HAP-1 (cell line): Measurements from ENCODE around the gene MAPKAPK2.

ENCODE experiments used
- DNase-seq, 2 experiments: peaks; one replicate each; pipeline ENCODE4 v3.0.0-alpha.2; 2016 to 2020; ENCODE audit warnings: low spot score in 2 of 2
- H3K27me3 ChIP-seq: fragments of 250-450 bp; sonication (Bioruptor Pico); 2 replicates; pipeline ENCODE4 v1.5.1; 2020; ENCODE audit warnings: low read depth, mild to moderate bottlenecking, moderate library complexity
- H3K36me3 ChIP-seq: fragments of 250-450 bp; sonication (Bioruptor Pico); replicated peaks from 2 replicates; pipeline ENCODE4 v1.5.1; 2020; ENCODE audit warnings: mild to moderate bottlenecking
- H3K4me1 ChIP-seq: fragments of 250-450 bp; sonication (Bioruptor Pico); 2 replicates; pipeline ENCODE4 v1.5.1; 2020; ENCODE audit warnings: mild to moderate bottlenecking
- H3K4me3 ChIP-seq: fragments of 250-450 bp; sonication (Bioruptor Pico); 2 replicates; pipeline ENCODE4 v1.5.1; 2020; ENCODE audit warnings: mild to moderate bottlenecking, moderate library complexity
- H3K9me3 ChIP-seq: fragments of 250-450 bp; sonication (Bioruptor Pico); 2 replicates; pipeline ENCODE4 v1.5.1; 2020; ENCODE audit warnings: mild to moderate bottlenecking, moderate library complexity
- in situ Hi-C: fragments of 300-500 bp; cut with MboI; formaldehyde crosslinking; loops from 3 replicates; pipeline ENCODE4 v1.14.3; 2020; ENCODE audit warnings: low sequenced_read_pairs, inconsistent platforms, mixed read lengths

The MAPKAPK2 gene

GRCh38 chr1:206694171-206695124 lies 9.7 kb downstream of the MAPKAPK2 start:
- DNase-seq = no peak
- no peak overlapping the region for H3K4me3 ChIP-seq
- H3K4me1 ChIP-seq = no peaks in the 10 kb centered on the region
- no peaks in the 10 kb centered on the region for H3K36me3 ChIP-seq
- H3K9me3 ChIP-seq = no peaks in the 10 kb centered on the region
- in situ Hi-C loops = no loop called here
- no peaks in the 10 kb centered on the region for H3K27me3 ChIP-seq

DNA sequence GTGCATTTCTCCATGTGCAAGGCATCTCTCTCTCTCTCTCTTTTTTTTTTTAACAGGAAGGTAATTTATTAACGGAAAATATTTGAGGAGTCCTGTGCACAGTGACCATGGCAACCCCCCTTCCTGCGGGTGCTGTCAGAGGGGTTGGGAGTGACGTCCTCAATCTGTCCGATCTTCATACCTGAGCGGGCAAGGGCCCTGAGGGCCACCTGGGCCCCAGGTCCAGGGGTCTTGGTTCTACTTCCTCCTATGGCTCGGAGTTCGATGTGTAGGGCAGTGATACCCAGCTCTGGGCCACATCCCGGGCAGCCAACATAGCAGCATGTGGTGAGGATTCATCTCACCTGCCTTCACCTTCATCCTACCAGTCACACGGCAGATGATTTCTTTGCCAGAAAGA lies 11.0 kb downstream of the MAPKAPK2 start:
- DNase-seq = no peak
- no peaks in the 10 kb centered on the region for H3K36me3 ChIP-seq
- in situ Hi-C loops = no loop called here
- no peaks in the 10 kb centered on the region for H3K4me1 ChIP-seq
- H3K4me3 ChIP-seq = no peak overlapping the region
- no peaks in the 10 kb centered on the region for H3K9me3 ChIP-seq
- H3K27me3 ChIP-seq = no peaks in the 10 kb centered on the region

- no peak overlapping the region for H3K4me3 ChIP-seq
- H3K36me3 ChIP-seq = no peaks in the 10 kb centered on the region
- no peaks in the 10 kb centered on the region for H3K4me1 ChIP-seq
- DNase-seq = no peak
- H3K27me3 ChIP-seq = no peaks in the 10 kb centered on the region
- in situ Hi-C loops = no loop called here
- H3K9me3 ChIP-seq = no peaks in the 10 kb centered on the region
Measured at GRCh38 chr1:206696812-206697585, 12.3 kb downstream of the MAPKAPK2 start.

DNA sequence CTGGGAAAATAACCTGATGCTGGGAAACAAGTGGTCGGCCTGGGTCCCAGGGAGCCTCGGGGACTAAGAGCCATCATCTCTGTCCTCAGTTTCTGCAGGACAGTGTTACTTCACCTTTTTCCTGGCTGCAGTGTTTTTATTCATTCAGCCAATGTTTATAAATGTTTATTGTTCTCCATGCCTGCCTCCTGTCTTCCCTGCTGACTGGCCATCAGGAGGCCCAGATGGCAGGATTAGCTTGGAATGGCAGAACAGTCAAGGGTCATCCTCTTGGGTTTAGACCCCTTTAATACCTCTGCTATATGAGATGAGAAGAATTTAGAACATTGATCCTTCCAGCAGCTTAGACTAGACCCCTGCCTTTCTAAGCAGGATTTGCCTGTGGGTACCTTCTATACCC lies 13.3 kb downstream of the MAPKAPK2 start:
- no peaks in the 10 kb centered on the region for H3K4me1 ChIP-seq
- no peaks in the 10 kb centered on the region for H3K36me3 ChIP-seq
- in situ Hi-C loops = no loop called here
- no peaks in the 10 kb centered on the region for H3K9me3 ChIP-seq
- DNase-seq = no peak
- no peak overlapping the region for H3K4me3 ChIP-seq
- no peaks in the 10 kb centered on the region for H3K27me3 ChIP-seq

- H3K4me1 ChIP-seq = no peaks in the 10 kb centered on the region
Measured at GRCh38 chr1:206699000-206699586, 14.4 kb downstream of the MAPKAPK2 start.

GRCh38 chr1:206699626-206700025 lies 14.9 kb downstream of the MAPKAPK2 start:
- Histone ChIP-seq H3K4me3 (no peak overlapping the region), H3K36me3 (no peaks in the 10 kb centered on the region), H3K4me1 (no peaks in the 10 kb centered on the region), H3K9me3 (no peaks in the 10 kb centered on the region), H3K27me3 (no peaks in the 10 kb centered on the region)
- in situ Hi-C loops = no loop called here
- DNase-seq = no peak

More at GRCh38 chr1:206699000-206699586, 14.4 kb downstream of the MAPKAPK2 start:
- Histone ChIP-seq H3K4me3 (no peak overlapping the region), H3K27me3 (no peaks in the 10 kb centered on the region), H3K9me3 (no peaks in the 10 kb centered on the region), H3K36me3 (no peaks in the 10 kb centered on the region)
- DNase-seq = no peak
- in situ Hi-C loops = no loop called here

DNA sequence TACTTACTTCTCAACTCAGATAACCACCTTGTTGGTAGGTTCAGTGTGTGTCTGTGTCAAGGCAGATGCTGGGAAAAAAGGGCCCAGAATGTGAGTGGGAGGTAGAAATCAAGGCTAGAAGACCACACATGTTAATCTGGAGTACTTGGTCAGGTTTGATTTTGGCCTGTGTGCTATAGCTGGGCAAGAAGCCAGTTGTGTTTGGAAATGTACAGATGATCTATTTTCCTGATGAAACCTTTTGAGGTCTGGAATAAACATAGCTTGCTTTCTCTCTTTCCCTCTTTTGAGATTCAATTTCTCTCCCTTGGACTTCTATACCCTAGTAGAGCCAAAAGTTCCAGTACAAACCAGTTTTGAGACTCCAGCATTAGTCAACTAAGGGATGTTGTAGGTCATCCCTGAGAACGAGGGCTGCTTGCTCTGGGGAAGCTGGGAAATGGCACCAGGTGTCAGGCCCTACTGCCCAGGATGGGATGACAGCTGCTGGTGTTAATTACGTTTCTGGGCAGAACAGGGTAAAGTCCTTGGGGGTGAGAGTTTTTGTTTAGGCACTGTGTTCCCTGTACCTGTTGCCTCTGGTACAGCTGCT lies 15.8 kb downstream of the MAPKAPK2 start:
- no peaks in the 10 kb centered on the region for H3K36me3 ChIP-seq
- no peaks in the 10 kb centered on the region for H3K27me3 ChIP-seq
- H3K9me3 ChIP-seq = no peaks in the 10 kb centered on the region
- H3K4me3 ChIP-seq = no peak overlapping the region
- H3K4me1 ChIP-seq = peaks cover 8% of the 10 kb centered on the region; the same call in 1 of the 2 replicates
- in situ Hi-C loops = no loop called here
- no peak for DNase-seq

DNA sequence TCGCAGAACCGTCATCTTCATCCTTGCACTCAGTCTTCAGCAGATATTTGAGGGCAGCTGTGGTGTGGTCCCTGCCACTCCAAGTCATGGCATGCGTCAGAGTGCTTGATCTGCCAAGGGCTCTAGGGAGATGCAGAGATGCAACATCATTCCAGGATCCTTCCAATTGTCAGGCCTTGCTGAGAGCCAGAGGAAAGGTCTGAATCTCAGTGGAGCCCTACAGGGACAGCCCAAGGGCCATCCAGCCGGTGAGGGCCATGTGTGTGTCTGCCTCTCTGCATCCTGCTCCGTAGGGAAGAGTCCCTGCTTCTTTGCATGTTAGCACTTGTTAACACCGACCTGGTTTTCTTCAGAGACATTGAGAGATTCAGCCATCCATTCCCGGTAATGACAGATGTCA lies 17.6 kb downstream of the MAPKAPK2 start:
- H3K36me3 ChIP-seq = no peaks in the 10 kb centered on the region
- no peaks in the 10 kb centered on the region for H3K27me3 ChIP-seq
- H3K4me3 ChIP-seq = no peak overlapping the region
- peaks cover 9% of the 10 kb centered on the region; the same call in 1 of the 2 replicates for H3K4me1 ChIP-seq
- in situ Hi-C loops = no loop called here
- no peaks in the 10 kb centered on the region for H3K9me3 ChIP-seq
- DNase-seq = no peak

DNA sequence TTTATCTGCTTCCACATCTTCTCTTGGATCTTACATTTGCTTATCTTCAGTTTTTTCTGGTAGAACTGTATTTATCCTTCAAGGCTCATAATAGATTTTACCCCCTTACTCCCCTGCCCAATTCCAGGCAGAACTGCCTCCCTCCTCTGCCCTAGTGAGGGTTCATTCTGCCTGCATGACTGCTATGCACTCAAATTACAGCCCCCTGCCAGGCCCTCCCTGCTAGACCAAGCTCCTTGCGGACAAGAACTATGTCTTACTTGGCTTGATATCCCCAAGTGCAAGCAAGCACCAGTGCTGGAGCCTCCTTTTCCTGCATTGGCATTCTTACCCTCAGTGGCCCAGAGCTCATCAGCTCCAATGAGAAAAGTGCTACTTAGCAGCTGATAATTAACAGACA lies 18.1 kb downstream of the MAPKAPK2 start:
- Histone ChIP-seq H3K36me3 (no peaks in the 10 kb centered on the region), H3K27me3 (no peaks in the 10 kb centered on the region), H3K9me3 (no peaks in the 10 kb centered on the region), H3K4me3 (no peak overlapping the region), H3K4me1 (peaks cover 9% of the 10 kb centered on the region; the same call in 1 of the 2 replicates)
- DNase-seq = no peak
- in situ Hi-C loops = no loop called here

GRCh38 chr1:206703661-206704060 lies 19.0 kb downstream of the MAPKAPK2 start:
- H3K4me1 ChIP-seq = peaks cover 9% of the 10 kb centered on the region; the same call in 1 of the 2 replicates
- H3K9me3 ChIP-seq = no peaks in the 10 kb centered on the region
- in situ Hi-C loops = no loop called here

DNA sequence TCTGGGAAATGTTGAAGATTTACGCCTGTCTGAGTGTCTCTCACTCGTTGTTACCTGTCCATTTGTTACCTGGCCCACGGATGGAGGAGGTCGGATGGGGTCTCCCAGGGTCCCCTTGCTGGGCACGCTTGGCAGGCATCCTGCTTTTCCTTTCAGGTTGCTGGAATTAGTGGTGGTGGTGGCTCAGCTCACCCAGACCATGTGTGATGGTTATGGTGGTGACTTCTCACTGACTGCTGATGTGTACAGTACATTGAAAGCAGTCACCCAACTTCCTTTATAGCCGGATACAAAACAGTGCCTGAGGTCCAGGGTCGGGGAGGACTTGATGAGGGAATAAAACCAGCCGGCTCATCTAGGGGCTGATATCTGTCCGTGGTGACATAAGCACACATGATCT lies 19.5 kb downstream of the MAPKAPK2 start:
- in situ Hi-C loops = no loop called here
- no peaks in the 10 kb centered on the region for H3K36me3 ChIP-seq
- H3K4me1 ChIP-seq = peaks cover 9% of the 10 kb centered on the region; the same call in 1 of the 2 replicates
- H3K4me3 ChIP-seq = no peak overlapping the region
- no peak for DNase-seq
- no peaks in the 10 kb centered on the region for H3K9me3 ChIP-seq
- no peaks in the 10 kb centered on the region for H3K27me3 ChIP-seq

More at GRCh38 chr1:206703661-206704060, 19.0 kb downstream of the MAPKAPK2 start:
- no peaks in the 10 kb centered on the region for H3K36me3 ChIP-seq
- no peak for DNase-seq
- no peak overlapping the region for H3K4me3 ChIP-seq
- H3K27me3 ChIP-seq = no peaks in the 10 kb centered on the region

- in situ Hi-C loops = no loop called here
- no peaks in the 10 kb centered on the region for H3K9me3 ChIP-seq
- peak; percentile 5 to 63 for DNase-seq
- no peaks in the 10 kb centered on the region for H3K36me3 ChIP-seq
- no peaks in the 10 kb centered on the region for H3K27me3 ChIP-seq
- H3K4me1 ChIP-seq = peaks cover 9% of the 10 kb centered on the region; the same call in 1 of the 2 replicates
- no peak overlapping the region for H3K4me3 ChIP-seq
Measured at GRCh38 chr1:206705191-206705590, 20.5 kb downstream of the MAPKAPK2 start.

GRCh38 chr1:206705726-206706297 lies 21.1 kb downstream of the MAPKAPK2 start:
- in situ Hi-C loops = no loop called here
- no peaks in the 10 kb centered on the region for H3K36me3 ChIP-seq
- no peak overlapping the region for H3K4me3 ChIP-seq
- DNase-seq = no peak
- H3K9me3 ChIP-seq = no peaks in the 10 kb centered on the region
- peaks cover 9% of the 10 kb centered on the region; the same call in 1 of the 2 replicates for H3K4me1 ChIP-seq
- no peaks in the 10 kb centered on the region for H3K27me3 ChIP-seq
